Posterior vena cava (tissue), 2 donors: ENCODE data around the gene CES3. TPM values are rescaled to one million over a fixed set of nuclear protein-coding genes. Genes with fewer than 3 reads are reported as not detected.
A peak's percentile ranks its signal among the peaks of the same experiment; 100 is the strongest.
"Not testable (repeated sequence)": the region's sequence is repeated elsewhere in the genome, so short reads cannot be mapped to it uniquely, and the experiment has no call there.

Experiments
- DNase-seq: peaks from one replicate; pipeline ENCODE4 v3.0.0-alpha.2; 2020; ENCODE audit warnings: low spot score
- intact Hi-C, 2 donors: fragments of 100-400 bp; cut with DNase I; formaldehyde crosslinking; loops; one replicate each; pipeline versions ENCODE4 v1.14.1 to v1.14.2; 2022 to 2023
- total RNA-seq, 2 donors: library from RNA; stranded (reverse); fragmentation: NEBNext Ultra II Directional; extraction: Animal tissue kit (Norgen Biotek cat#: 25700); gene quantifications; one replicate each; pipeline ENCODE4 v1.2.1, GENCODE V29; 2021
- donor health status: DM: yes; HTN: yes; CAD: no.
- donor health status: DM: yes; HTN: yes; CAD: no.

The CES3 gene
- total RNA-seq, 2 donors from 2014 or later, result 0.10 to 1.3 TPM

DNA sequence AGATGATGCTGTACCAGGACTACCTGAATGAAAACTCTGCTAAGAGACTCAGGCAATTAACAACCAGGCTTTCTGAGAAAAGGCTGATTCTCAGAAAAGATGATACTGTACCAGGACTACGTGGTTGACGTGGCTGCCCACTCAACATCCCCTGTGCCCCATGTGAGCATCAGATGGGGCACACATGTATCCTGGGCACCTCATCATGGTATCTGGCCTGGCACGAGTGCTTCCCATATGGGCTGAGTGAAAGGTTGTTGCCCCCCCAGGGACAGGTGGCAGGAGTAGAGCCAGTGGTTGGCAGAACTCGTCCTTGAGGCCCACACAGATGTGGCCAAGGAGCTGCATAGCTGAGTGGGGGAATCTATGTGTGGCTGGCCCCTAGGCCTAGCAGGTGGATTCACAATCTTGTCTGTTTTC lies 23.8 kb downstream of the CES3 start:
- no peak for DNase-seq
- intact Hi-C loops, result no loop called here

DNA sequence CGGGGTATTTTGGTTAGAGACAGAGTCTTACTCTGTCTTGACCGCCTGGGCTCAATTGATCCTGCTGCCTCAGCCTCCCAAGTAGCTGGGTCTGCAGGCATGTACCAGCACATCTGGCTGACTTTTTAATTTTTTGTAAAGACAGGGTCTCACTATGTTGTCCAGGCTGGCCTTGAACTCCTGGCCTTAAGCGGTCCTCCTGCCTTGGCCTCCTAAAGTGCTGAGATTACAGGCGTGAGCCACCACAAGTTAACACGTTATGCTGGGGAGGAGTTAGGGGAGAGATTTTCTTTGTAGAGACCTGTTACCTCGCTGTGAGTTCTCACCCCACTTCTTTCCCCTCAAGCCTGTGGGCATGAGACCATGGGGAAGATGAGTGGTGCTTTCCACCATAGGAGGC lies 25.5 kb downstream of the CES3 start:
- DNase-seq, result no peak
- intact Hi-C loops, result no loop called here

DNA sequence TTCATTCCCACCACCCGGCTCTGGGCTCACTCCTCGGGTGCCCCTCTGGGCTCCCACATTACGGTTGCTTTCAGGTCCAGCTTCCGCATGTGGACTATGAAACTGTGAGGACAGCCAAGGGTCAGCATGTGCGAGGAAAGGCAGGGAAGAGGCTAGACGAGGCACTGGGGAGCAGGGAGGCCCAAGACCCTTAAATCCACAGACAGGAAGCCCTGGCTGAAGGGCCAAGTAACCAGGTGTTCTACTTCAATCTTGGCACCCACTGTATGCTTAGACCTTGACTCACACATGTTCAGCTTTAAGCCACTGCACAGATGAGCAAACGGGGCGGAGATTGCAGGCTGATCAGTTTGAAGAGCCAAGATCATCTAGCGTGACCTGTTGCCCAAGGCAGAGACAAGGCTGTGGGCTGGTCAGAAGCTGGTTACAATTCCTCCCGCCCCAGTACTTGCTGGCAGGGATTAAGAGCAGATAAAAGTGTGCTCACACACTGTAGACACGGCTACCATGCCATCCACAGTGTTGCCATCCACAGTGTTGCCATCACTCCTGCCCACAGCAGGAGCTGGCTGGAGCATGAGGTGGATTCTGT lies 27.2 kb downstream of the CES3 start, which contains the start of gene CES4A:
CES4A (plus strand) TSS at position 393 of the 592 bp plus-strand sequence; CDS start at position 577, 184 bp downstream.
- intact Hi-C loops, result no loop called here
- no peak for DNase-seq

DNA sequence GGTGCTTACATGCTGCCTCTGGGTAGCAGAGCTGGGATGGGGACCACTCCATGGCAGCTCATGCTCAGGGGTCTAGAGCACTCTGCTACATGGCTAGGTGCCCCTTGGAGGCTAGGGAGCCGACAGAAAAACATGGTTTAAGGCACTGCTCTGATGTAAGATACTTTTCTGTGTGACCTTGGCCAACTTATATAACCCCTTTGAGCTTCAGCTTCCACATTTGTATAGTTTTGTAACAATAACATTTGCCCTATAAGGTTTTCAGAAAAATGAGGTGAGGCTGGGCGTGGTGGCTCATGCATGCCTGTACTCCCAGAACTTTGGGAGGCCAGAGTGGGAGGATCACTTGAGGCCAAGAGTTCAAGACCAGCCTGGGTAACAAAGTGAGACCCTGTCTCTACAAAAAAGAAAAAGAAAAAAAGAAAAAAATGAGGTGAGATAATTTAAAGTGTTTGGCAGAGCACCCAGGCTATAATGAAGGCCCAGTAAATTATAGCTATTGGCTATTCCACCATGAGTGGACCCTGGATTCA lies 30.5 kb downstream of the CES3 start:
- DNase-seq, result no peak
- intact Hi-C loops, result no loop called here

DNA sequence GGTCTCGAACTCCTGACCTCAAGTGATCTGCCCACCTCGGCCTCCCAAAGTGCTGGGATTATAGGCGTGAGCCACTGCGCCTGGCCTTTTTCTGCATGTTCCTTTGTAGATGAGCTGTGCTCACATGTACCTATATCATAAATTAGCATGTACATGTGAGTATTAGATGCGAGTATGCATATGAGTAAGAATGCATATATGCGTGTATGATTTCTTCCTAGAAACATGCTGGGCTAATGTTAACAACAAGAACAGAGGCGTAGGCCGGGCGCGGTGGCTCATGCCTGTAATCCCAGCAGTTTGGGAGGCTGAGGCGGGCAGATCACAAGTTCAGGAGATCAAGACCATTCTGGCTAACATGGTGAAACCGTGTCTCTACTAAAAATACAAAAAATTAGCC lies 32.5 kb downstream of the CES3 start:
- not testable (repeated sequence) for DNase-seq

DNA sequence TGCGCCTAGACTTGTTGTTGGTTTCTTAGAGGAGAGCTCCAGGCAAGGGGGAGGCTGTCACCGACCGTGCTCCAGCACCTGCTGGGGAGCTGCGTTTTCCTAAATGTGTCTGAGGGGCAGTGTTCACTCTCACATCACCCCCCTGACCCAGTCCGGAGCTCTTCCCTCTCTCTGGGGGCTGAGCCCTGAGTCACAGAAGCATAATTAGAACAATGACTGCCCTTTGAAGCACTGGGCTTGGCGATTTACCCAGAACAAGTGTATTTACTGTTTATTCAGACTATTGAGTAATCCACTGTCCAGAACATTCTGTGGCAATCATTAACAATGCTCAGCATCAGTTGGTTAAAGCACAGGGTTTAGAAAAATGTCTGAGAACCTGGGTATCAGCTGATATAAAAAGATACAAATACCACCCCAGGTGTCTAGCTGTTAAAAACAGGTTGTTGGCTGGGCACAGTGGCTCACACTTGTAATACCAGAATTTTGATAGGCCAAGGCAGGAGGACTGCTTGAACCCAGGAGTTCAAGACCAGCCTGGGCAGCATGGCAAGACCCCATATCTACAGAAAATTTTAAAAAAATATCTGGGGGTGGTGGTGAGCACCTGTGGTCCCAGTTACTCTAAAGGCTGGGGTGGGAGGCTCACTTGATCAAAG lies 35.4 kb downstream of the CES3 start:
- intact Hi-C loops, result no loop called here
- no peak for DNase-seq

More for the DNA sequence above, 32.5 kb downstream of the CES3 start:
- intact Hi-C loops, result not testable (repeated sequence)

DNA sequence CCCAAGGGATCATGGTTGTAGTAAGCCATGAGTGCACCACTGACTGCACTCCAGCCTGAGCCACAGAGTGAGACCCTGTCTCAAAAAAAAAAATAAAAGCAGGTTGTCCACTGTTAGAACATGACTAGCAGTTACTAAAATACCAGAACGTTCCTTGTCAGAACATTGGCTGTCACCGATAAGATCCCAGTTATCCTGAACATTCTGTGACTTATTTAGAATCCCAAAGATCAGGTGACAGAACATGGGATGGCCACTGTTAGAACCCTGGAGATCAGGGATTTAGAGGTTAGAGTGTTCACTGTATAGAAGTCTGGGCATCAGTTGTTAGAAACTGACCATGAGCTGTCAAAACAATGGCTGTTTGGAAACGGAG lies 35.9 kb downstream of the CES3 start:
- intact Hi-C loops, result no loop called here
- DNase-seq, result no peak

DNA sequence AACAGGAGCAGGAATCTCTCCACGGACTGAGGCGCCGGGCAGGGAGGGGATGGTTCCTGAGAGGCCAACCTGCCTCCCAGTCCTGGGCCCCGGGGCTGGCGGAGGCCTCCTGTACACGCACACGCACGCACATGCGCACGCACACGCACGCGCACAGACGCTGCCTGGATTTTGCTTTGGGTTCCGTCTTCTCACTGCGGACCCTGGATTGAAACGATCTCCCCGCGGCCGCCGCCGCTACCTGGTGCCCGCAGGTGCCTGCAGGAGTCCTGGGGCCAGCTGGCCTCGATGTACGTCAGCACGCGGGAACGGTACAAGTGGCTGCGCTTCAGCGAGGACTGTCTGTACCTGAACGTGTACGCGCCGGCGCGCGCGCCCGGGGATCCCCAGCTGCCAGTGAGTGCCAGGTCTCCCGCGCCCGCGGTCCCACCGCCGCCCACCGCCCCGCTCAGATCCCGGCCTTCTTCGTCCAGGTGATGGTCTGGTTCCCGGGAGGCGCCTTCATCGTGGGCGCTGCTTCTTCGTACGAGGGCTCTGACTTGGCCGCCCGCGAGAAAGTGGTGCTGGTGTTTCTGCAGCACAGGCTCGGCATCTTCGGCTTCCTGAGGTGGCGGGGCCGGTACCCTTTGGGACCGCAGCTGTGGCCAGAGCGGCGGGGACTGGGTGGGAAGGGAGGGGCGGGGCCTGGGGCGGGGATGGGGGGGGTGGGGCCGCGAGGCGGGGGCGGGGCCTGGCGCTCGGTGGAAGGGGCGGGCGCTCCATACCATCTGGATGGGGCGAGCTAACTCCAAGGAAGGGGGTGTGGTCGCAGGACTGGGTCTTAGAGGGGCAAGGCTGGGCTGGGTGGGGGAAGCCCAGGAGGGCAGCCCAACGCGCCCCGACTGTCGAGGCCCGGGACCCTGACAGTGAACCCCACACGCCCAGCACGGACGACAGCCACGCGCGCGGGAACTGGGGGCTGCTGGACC lies 39.6 kb downstream of the CES3 start:
- intact Hi-C loops, result no loop called here
- DNase-seq, result no peak

DNA sequence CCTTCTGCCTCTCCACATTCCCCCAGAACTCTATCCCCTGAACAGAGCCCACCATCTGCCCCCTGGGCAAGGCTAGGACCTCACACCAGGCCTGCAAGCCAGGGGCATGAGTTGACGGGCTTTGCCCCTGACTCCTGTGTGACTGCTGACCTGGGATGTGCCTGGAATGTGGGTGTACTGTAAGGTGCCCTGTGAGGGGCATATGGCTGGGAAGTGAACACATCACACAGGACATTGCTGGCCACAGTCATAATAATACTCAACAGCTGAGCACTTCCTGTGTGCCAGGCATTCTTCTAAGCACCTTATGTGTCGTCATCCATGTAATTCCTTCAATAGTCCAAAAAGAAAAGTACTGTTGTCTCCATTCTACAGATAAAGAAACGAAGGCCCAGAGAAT lies 40.7 kb downstream of the CES3 start:
- no peak for DNase-seq
- intact Hi-C loops, result no loop called here

DNA sequence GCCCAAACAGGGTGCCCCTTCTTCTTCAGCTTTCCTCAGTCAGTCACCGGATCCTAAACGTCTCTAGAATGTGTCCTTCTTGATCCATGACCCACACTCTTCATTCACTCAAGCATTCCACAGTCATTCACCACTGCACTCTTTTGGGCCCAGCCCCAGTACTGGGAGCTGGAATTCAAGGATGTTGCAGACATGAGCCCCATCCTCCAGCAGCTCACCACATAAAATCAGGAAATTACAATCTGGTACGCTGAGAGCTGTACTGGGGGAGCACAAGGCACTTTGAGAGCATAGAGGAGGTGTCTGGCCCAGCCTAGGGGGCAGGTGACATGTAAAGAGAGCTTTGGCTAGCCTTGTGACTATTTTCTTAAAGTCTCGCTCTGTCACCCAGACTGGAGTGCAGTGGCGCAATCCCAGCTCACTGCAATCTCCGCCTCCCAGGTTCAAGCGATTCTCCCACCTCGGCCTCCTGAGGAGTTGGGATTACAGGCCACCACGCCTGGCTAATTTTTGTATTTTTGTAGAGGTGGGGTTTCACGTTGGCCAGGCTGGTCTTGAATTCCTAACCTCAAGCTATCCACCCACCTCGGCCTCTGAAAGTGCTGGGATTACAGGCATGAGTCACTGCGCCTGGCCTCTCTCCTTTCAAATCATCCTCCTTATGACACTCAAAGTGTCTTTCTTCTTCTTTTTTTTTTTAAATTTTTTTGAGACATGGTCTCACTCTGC lies 46.0 kb downstream of the CES3 start:
- intact Hi-C loops, result no loop called here
- no peak for DNase-seq

DNA sequence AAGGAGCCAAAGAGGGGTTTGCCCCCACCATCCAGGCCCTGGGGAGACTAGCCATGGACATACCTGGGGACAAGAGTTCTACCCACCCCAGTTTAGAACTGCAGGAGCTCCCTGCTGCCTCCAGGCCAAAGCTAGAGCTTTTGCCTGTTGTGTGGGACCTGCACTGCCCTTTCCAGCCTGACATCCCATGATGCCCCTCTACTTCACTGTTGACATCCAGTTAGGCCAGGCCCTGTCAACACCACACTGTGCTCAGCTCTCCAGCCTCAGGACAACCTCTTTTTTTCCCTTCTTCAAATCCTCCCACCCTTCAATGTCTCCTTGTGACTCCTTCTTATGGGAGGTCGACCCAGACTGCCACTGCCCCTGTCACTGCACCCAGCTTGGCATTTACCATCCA lies 48.1 kb downstream of the CES3 start:
- intact Hi-C loops, result no loop called here
- no peak for DNase-seq

DNA sequence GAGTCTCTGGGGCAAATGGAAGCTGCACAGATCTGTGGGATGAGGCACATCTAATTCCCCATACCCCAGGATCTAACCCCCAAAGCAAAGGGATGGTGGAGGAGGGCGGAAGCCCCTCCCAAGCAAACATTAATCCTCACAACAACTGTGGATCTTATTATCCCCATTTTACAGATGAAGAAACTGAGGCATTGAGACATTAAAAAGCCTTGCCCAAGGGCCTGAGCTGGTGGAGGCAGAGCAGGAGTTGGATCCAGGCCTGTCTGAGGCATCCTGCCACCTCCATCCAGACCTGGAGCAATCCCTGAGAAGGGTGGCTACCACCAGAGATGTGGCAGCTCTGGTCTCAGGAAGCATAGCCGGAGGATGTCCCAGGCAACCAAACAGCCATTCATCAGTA lies 50.2 kb downstream of the CES3 start:
- intact Hi-C loops, result no loop called here

DNA sequence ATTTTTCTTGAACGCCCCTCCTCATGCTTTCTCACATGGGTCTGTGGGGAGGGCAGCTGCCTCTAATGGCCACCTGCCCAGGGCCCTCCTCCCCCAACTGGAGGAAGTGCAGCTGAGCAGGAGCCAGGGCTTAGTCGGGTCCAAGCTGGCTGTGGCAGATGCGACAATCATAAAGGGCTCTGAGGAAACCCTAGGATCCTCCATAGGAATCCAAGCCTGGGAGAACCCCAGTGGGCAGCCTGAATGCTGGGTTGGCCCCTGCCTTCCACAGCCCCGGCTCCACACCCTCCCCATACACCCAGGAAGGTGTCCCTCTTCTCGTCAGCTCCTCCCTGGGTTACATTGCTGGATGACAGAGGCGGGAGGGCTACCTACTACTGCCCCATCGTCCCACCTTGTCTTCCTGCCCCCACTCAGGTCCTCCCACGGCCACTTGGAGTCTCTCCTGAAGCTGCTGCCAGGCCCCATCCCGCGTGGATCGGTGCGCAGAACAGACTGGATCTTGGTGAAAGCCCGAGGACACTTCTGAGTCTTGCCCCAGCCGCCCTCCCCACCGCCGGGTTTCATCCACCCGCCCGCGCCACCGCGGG lies 52.3 kb downstream of the CES3 start:
- intact Hi-C loops, result no loop called here
- DNase-seq, result peak; percentile 72

More for the DNA sequence above, 50.2 kb downstream of the CES3 start:
- no peak for DNase-seq

DNA sequence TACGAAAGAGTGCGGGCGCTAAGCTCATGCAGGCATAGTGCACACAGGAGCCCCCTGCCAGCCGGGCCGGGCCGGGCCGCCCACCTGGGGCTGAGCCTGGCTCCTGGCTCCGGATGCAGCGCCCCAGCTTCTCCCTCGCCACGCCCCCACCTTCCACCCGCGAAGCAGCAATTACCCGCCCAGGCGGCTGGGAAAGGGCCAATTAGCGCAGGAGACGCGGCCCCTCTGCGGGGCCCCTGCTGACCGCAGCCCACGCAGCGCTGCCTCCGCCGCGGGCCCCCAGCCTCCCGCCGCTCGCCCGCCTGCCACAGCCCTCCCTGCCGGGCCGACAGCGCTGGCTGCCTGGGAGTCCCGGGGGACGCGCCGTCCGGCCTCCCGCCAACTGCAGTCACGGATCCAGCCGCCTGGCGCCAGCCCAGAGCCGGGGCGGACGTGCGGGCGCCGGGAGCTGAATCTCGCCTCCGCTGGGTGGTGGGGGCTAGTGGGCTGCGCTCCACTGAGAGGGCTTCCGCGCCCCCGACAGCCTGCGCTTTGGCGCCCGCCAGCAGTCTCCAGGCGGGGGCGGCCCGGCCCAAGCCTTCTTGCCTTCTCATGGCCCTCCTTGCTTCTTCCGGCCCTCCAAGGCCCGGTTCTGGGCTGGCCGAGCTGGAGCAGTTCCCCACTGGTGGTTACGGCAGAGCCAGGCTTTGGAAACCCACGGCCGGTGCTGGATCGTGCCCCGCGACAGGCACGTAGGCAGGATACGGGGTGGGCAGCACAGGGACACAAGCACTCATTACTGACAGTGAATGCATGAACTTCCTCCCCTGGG lies 53.0 kb downstream of the CES3 start:
- peak; percentile 93 for DNase-seq
- intact Hi-C loops, result no loop called here

DNA sequence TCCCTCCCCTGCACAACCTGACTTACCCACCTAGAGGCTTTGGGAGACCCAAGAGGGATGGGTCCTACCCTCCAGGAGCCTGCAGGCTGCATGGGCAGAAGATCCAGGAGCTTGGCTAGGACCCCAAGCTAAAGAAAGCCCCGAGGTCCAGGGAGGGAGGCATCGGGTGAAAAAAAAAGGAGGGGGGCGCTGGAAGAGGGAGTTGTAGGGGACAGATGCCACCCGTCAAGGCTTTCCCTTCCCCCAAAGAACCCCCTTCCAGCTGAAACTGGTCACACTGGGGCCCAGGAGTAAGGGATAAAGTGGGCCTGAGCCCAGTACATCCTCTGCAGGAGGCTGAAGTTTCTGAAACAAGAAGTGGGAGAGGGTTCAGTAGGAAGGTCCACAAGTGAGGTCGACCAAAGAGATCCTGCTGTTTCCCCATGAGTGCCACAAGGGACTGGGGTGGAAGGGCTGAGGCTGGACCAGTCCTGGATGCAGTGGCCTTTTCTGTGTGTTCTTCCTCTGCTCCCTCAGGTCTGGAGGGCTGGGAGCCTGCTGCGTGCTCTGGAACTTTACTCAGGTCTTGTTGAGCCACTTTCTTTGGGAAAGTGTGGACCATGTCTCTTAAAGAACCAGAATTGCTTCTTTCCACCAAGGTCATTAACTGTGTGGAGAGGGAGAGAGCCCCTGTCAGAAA lies 53.7 kb downstream of the CES3 start:
- peak; percentile 17 for DNase-seq
- intact Hi-C loops, result no loop called here

DNA sequence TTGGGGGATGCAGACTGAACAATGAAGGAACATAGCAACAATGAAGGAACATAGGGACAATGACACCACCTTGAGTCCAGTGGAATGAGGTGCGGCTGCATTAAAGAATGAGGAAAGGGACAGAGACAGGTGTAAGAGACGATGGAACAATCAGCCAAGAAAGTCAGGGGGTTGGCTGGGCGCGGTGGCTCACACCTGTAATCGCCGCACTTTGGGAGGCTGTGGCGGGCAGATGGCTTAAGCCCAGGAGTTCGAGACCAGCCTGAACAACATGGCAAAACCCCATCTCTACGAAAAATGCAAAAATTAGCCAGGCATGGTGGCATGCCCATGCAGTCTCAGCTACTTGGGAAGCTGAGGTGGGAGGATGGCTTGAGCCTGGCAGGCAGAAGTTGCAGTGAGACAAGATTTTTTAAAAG lies 54.3 kb downstream of the CES3 start:
- DNase-seq, result peak; percentile 69
- intact Hi-C loops, result no loop called here

DNA sequence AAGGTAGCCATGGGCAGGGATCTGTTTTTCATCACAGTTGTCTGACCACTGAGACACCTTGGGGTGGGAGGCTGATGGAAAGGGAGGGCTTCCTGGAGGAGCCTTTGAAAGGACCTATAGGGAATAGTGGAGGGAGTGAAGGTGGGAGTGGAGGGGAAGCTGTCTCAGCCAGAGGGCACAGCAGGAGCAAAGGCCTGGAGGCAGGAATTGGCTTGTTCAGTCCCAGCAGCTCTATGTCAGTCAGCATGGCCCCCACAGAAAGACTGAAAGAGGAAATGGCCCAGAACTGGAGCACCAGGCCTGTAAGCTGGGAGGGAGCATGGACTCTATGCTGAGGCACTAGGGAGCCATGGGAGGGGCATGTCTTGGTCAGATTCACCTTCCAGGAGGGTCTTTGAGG lies 55.1 kb downstream of the CES3 start:
- intact Hi-C loops, result no loop called here
- DNase-seq, result peak; percentile 34
